GM21447 (cell line): ENCODE measurements around the gene ACE.

Experiments used
- ATAC-seq: cut with Tn5 transposase; IDR thresholded peaks from one replicate; pipeline ENCODE4 v1.9.1; 2021; ENCODE audit not compliant: unreplicated experiment

Gene ACE

GRCh38 chr17:63534816-63535455 is 58.1 kb downstream of the ACE start:
- no peak for ATAC-seq

GRCh38 chr17:63535640-63536039 is 58.8 kb downstream of the ACE start:
- ATAC-seq, result no peak

DNA sequence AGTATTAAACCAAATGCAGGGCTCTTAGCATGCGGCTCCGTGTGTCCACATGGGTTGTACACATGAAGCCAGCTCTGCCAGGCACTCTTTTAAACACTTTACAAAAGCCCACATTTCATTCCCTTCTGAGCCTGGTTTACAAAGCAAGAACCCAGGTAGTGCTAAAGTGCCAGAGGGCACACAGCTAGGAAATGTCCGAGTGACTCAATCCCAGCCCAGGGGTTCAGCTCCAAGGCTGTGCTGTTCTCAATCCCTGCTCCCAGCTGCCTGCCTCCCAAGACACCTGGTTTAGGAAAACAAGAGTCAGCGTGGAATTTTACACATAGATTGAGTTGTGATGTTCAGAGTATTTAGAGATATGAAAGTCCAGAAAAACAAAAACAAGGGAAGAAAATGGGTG is 60.1 kb downstream of the ACE start:
- ATAC-seq, result no peak

DNA sequence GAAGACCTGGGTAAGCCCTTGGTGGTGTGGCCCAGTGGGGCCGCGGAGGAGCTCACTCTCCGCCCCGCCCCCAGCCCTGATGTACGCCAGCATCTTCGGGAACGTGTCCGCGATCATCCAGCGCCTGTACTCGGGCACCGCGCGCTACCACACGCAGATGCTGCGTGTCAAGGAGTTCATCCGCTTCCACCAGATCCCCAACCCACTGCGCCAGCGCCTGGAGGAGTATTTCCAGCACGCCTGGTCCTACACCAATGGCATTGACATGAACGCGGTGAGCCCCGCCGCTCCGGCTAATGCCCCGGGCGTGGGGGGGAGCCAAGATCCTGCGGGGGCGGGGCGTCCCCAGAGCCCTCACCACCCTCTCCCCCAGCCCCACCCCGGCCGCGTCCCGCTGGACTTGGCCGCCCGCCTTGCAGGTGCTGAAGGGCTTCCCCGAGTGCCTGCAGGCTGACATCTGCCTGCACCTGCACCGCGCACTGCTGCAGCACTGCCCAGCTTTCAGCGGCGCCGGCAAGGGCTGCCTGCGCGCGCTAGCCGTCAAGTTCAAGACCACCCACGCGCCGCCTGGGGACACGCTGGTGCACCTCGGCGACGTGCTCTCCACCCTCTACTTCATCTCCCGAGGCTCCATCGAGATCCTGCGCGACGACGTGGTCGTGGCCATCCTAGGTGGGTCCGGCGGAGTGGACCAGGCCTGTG is 61.3 kb downstream of the ACE start:
- ATAC-seq, result no peak

DNA sequence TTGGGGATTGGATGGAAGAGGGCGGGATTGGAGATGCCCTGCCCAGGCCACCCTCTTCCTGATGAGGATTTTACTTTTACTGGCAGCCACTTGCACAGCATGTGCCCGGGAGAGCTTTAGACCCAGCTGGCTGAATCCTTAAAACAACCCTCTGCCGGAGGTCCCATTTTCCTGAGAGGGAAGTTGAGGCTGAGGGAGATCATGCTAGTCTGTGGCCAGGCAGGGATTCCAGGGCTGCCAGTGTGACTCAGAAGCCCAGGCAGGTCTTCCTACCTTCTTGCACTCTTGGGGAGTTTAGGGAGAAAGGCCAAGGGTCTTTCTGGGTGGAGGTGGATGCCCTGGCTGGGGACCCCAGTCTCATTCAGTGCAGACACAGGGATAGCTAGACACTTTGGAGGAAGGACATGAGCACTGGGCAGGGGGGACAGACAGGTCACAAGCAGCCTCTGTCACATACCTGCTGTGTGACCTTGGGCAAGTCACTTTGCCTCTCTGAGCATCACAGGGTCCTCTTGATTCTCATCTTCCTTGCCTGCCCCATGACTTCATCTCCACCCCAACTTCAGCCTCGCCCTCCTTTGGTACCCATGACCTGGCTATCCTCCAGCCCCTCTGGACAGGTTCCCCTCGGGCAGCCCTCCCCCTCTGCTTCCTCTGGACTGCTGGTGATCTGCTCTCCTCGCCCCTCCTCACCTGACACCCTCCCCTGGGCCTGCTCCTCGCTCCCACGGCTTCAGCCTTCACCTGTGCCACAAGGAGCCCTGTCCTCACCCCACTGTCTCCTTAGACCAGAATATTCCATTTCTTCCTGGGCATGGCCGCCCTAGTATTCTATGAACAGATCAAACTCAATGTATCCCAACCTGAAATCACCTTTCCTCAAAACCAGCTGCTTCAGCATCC is 62.1 kb downstream of the ACE start:
- no peak for ATAC-seq

- no peak for ATAC-seq
These were observed 63.7 kb downstream of the ACE start for GRCh38 chr17:63540590-63540989.

GRCh38 chr17:63542218-63542545 is 65.3 kb downstream of the ACE start:
- ATAC-seq, result no peak

- ATAC-seq, result no peak
These were observed 66.3 kb downstream of the ACE start for GRCh38 chr17:63542942-63543821.

DNA sequence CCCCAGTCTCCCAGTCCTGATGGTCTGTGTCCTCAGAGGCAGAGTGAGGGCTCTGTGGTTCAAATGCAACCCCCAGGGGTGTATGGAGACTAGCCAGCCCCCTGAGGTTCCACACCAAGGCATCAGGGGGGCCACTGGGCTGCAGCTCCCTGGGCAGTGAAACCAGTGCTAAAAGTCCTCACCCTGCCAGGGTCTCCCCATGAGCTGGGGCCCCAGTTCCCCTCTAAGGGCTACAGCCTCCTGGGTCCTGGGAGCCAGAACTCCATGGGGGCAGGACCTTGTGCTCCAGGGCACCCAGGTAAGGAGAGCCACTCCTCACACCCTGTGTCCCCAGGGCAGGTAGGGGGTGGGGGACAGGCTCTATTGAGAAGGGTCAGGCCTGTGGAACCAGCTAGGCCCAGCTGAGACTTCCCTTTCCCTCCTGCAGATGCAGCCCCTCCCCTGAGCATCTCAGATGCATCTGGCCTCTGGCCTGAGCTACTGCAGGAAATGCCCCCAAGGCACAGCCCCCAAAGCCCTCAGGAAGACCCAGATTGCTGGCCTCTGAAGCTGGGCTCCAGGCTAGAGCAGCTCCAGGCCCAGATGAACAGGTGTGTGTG is 67.1 kb downstream of the ACE start:
- ATAC-seq, result no peak

DNA sequence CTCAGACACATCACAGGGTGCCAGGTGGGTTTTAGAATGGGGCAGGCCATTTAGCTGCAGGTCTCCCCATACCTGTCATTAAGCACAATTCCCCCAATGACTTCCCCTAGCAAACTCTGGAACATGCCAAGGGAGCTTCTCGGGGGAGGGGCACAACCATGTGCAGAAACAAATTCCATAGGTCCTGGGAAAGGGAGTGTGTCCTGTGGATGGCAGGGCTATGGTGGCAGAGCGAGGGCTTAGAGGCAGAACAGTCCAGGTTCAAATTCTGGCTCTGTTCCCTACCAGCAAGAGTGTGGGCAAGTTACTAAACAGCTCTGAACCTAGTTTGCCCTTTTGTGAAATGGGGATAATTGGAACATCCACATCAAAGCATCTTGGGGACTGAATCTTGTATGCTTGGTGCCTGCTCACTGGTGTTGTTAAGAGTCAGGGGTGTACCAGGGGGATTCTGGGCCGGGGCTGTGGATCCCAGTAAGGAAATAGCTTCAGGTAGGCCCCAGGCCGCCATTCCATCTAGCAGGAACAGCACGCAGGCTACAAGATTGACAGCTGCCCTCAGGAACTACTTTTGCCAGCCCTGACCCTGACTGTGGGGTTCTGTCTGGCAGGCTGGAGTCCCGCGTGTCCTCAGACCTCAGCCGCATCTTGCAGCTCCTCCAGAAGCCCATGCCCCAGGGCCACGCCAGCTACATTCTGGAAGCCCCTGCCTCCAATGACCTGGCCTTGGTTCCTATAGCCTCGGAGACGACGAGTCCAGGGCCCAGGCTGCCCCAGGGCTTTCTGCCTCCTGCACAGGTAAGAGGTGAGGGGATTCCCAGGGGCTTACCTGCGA is 67.8 kb downstream of the ACE start:
- no peak for ATAC-seq

DNA sequence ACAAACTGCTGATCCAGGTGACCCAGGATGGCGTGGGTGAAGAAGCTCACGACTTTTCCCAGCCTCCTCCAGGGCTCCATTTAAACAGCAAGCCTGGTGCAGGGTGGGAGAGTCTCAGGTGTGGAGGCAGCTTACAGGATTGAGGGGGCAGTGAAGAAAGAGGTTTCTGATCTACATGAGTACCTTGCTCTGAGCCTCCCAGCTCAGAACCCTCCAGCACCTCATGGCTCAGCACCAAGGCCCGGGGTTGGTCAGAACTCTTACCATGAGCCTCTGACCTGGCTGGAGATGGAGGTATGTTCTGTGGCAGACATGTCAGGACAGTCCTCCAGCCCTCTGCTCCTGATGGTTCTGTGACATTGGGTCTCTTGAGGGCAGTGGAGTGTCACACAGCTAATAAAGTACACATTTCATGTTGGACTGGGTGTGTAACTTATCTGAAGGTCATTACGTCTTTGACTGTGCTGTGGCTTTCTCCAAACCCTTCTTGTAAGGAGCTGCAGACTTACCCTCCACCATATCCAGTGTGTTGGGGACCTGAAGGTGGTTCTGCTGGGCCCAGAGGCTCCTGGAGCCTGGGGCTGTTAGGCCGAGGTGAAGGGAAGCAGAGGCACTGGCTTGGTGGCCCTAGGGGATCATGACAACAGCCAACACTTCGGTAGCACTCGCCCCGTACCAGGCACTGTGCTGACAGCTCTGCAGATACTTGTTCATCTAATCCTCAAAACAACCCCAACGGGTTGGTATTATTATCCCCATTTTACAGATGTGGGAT is 69.6 kb downstream of the ACE start:
- ATAC-seq, result no peak

DNA sequence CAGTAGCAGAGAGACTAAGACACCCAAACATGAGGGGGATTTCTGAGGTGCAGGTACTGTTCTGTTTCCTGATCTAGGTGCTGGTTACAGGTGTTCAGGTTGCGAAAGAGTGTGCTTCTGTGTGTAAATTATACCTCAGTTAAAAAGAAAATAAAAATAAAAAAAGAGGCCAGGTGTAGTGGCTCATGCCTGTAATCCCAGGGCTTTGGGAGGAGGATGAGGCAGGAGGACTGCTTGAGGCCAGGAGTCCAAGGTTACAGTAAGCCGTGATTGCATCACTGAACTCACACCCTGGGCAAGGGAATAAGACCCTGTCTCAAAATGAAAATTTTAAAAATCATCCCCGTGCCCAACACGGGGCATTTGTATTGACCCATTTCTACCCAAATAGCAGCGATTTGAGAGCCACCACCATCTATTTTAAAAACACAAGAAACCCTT is 70.2 kb downstream of the ACE start:
- no peak for ATAC-seq
